HS-27A (cell line): ENCODE measurements around the gene SNX17.
"Not testable (repeated sequence)": the region's sequence is repeated elsewhere in the genome, so short reads cannot be mapped to it uniquely, and the experiment has no call there.

Experiments
- DNase-seq: peaks from one replicate; pipeline ENCODE4 v3.0.0-alpha.2; 2012; ENCODE audit warnings: low read depth, missing footprints

Gene SNX17

DNA sequence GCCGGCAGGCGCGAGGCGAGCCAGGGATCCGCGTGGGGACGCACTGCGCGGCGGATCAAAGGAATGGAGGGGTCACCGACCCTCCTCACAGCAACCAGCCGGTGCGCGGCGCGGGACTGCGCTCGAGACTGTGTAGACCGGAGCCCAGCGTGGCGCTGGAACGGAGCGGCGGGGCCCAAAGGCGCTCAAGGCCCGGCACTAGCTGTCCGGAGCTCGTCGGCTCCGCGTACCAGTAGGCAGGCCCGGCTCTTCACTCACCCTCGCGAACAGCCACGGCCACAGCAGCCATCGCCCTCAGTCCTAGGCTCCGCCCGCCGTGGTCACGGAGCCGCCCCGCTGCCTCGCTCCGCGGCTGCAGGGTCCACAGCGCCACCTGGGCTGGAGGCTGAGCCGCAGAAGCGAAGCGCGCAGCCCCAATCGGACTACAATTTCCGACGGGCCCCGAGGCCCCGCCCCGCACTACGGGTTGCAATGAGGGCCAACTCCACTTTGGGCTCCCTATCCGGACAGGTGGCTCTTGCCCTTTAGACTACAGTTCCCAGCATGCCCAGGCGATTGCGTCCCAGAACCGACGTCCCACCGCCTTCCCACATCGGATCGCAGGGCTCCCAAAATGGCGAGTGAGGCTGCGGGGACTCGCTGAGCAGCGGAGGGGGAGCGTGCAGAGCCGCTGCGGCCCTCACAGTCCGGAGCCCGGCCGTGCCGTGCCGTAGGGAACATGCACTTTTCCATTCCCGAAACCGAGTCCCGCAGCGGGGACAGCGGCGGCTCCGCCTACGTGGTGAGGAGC, at the start of gene SNX17, which contains the start of gene EIF2B4:
Gene SNX17 (plus strand): TSS at position 591 of the 790 bp plus-strand sequence. CDS start 128 bp downstream, at position 719.
Gene EIF2B4 (minus strand): TSS at position 313 of the 790 bp plus-strand sequence. CDS start 24 bp downstream, at position 289.
- DNase-seq = peak; percentile 94

GRCh38 chr2:27320958-27321543, 49.4 kb upstream of the SNX17 start:
- DNase-seq = peak; percentile 86

GRCh38 chr2:27322301-27322765, 48.1 kb upstream of the SNX17 start:
- DNase-seq = no peak

- DNase-seq = peak; percentile 67
These were observed 47.4 kb upstream of the SNX17 start, which contains the start of gene MPV17 for GRCh38 chr2:27322766-27323595. TSS of gene MPV17 (minus strand) at chr2:27323097. CDS start at chr2:27322517, 580 bp downstream.

DNA sequence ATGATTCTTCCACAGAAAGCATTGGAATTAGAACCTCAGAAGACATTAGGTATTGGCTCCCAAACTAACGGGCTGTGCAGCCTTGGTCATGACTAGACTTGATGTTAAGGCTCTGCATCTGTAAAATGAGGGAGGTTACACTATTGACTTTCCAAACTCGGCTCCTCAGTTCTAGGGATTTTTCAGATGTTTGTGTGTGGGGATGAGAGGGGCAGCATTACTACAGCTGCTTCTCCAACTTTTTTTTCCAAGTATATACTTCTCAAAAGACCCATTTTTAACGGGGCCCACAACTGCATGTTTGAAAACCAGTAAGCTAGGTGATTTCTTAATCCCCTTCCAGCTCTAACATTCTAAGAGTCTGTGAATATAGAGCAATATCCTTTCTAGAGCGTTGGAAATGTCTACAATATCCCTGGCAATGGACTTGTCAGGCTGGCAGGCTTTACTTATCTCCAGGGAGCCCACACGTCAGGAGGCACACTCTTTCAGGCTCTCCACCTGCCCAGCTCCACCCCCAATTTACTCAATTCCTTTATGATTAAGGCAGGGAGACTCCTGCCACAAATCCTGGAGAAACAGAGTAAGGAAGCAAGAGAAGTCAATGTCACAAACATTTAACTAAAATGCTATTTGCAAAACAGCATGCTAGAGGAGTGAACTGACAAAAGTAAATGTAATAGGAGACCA, 46.7 kb upstream of the SNX17 start:
- DNase-seq = no peak

DNA sequence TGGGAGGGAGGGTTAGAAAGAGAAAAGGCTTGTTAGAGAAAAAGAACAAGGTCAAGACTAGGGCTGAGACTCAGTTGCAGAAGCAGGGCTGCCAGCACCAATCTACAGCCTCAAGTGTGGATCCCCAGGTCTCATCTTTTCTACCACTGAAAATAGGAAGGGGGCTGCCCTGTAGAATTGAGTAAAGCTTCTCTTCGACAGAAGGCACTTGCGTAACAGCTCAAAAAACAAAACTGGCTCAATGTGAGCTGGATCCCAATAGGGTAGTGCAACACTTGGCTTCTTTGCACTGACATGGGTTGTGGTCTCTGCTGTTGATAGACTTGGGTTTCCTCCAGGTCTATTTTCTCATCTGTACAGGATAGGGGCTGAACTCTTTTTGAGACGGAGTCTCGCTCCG, 45.7 kb upstream of the SNX17 start:
- no peak for DNase-seq

- no peak for DNase-seq
These were observed 35.1 kb upstream of the SNX17 start for GRCh38 chr2:27335311-27335710.

- DNase-seq = no peak
These were observed 34.2 kb upstream of the SNX17 start for GRCh38 chr2:27336173-27336572.

GRCh38 chr2:27347641-27348040, 22.8 kb upstream of the SNX17 start:
- DNase-seq = no peak

GRCh38 chr2:27350106-27350693, 20.2 kb upstream of the SNX17 start:
- DNase-seq = no peak

DNA sequence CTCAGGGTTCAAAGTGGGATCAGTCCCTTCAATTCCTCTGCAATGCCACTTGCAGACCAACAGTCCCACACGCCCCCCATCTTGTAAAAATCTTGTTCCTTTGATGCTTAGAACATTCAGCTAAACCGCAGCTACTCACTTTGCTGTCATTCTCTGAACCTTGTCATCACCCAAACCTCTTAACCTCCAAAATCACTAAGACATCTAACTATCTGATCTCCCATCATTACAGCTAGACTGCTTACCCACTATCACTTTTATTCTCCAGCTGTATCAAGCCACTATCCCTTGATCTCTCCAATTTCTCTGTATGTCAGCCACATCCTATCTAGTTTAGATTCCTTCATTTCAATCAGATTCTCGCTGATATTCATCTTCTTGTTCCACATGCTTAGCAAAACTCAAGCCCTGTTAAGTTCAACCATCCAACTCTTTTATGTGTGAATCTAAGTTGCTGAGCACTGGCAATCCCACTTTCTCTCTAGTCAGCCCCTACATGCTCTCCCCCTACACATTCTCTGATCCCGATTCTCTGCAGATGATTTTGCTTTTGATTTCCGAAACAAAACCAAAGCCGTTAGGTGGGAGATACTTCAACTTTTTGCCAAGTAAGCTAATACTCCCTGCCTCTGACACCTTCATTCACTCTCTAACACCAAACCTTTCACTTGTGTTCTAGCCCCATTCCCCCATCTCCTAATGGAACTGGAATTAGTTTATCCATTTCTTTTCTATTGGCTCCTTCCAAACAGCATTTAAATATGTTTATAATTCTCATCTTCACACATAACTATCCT, 18.4 kb upstream of the SNX17 start:
- DNase-seq = no peak

GRCh38 chr2:27353386-27353761, 17.0 kb upstream of the SNX17 start:
- DNase-seq = not testable (repeated sequence)

DNA sequence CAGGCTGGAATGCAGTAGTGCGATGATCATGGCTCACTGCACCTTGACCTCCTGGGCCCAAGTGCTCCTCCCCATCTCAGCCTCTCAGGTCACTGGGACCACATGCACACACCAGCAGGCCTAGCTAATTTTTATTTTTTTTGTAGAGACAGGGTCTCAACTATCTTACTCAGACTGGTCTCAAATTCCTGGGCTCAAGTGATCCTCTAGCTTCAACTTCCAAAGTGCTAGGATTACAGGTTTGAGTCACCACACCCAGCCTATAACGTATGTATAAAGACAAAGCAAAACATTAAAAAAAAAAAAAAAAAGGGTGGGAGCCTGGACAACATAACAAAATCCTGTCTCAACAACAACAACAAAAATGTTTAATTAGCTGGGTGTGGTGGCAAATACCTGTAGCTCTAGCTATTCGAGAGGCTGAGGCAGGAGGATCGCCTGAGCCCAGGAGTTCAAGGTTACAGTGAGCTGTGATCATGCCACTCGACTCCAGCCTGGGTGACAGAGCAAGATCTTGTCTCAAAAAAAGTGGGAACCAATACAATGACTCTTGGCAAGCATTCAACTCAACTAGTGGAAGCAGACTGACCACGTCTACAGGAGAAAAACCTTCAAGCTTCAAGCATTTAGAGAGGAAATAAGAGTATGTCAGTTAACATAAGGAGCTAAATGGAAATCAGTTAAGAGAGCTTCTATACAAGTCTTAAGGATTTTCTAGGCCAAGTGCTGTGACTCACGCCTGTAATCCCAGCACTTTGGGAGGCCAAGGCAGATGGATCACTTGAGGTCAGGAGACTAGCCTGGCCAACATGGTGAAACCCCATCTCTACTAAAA, 16.4 kb upstream of the SNX17 start:
- peak; percentile 11 for DNase-seq

DNA sequence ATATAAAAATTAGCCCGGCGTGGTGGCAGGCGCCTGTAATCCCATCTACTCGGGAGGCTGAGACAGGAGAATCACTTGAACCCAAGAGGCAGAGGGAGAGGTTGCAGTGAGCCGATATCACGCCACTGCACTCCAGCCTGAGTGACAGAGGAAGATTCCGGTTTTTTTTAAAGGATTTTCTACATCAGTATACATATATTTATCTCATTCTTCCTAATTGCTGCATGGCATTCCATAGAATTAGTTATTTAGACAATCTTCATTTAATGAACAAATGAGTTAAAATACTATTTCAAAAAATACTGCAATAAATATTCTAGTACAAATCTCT, 15.9 kb upstream of the SNX17 start:
- no peak for DNase-seq

DNA sequence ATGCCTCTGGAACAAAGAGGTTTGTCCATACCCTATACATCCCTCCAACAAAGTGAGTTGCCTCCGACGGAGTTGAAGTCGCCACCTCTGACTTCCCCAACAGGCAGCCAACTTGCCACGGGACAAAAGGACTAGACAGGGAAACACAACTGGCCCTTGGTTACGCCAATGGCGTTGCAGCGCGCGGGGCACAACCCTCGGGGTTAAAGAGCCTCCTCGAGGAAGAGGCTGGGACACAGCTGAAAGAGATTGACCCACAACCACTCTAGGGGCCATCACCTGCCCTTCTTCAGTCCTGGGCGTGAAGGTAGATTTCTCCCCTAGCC, 14.4 kb upstream of the SNX17 start:
- no peak for DNase-seq

DNA sequence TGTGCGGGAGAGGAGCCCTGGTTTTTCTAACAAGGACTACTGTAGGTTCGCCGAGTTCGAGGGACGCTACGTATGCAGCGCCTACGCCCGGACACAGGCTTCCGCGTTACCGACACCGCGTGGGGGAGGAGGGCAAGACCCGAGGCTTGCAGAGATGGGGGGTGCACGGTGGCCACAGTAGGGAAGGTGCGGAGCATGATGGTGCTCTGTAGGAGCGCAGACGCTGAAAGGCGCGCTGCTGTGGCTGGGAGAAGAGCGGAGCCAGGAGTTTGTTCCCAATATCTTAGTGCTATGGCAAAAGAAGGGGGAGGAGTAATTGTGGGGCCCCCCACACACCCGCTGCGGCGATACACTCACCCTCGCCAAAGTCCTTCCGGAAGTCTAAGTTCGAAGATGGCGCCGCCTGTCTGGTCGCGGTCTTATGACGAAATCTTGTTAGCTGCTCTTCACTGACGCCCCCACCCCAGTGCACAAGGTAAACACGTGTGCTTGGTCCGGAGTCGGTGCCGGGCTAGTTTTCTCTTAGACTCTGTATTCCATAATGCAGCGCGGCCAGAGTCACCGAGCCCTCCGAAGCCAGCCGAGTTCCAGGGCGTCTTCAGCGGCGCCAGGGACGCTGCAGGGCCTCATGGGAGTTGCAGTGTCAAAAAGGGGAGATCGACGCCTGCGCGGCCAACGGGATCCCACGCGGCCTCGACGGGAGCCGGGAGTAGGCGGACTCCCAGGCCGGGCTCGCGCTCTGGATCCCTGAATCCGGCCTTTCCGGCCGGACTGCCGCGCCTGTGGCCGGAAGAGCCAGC, 13.8 kb upstream of the SNX17 start, which contains the start of gene GTF3C2:
Gene GTF3C2 (minus strand): TSS at position 383 of the 800 bp plus-strand sequence. CDS start 13,210 bp downstream, outside the sequence.
- peak; percentile 96 for DNase-seq

DNA sequence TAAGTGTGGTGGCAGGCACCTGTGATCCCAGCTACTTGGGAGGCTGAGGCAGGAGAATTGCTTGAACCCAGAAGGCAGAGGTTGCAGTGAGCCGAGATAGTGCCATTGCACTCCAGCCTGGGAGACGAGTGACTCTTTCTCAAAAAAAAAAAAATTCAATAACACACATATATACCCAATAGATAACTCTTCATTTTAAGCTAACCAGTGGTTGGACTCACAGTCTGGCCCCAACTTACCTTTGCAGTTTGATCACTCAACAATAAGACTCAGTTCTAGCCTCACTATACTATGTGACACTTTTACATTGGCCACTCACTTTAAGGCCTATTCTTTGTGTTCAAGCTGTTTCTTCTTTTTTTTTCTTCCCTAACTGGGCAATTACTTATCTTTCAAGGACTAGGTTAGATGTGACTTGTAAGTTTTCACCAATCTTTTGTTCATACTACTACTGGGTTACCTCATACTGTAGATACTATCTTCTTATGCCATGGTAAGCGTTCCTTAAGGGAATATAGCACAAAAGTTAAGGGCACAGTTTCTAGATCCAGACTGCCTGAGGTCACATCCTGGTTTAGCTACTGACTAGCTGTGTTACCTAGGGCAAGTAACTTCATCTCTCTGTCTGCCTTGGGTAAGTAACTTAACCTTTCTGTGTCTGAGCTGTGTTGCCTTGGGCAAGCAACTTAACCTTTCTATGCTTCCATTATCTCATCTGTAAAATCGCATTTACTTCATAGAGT, 7.6 kb upstream of the SNX17 start:
- DNase-seq = no peak

GRCh38 chr2:27363933-27364332, 6.5 kb upstream of the SNX17 start:
- no peak for DNase-seq
